NCI-H82 (cell line): Measurements from ENCODE around the gene SMARCAD1.
"Not testable (repeated sequence)": the region's sequence is repeated elsewhere in the genome, so short reads cannot be mapped to it uniquely, and the experiment has no call there.

Experiments
- DNase-seq: peaks from one replicate; lab custom pipeline; 2025; lab: John Stamatoyannopoulos, UW

The SMARCAD1 gene

DNA sequence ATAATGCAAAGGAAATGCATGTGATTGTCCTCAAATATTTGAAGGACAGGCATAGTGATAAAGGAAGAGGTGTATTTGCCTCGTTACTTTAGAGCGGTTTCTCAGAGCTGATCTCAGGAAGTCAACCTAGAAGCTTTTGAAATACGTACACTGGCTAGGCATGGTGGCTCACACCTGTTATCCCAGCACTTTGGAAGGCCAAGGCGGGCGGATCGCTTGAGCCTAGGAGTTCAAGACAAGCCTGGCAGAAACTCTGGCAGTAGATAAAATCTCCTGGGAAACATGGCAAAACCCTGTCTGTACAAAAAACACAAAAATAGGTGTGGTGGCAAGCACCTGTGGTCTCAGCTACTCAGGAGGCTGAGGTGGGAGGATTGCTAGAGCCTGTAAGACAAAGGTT lies 24.9 kb downstream of the SMARCAD1 start:
- no peak for DNase-seq

DNA sequence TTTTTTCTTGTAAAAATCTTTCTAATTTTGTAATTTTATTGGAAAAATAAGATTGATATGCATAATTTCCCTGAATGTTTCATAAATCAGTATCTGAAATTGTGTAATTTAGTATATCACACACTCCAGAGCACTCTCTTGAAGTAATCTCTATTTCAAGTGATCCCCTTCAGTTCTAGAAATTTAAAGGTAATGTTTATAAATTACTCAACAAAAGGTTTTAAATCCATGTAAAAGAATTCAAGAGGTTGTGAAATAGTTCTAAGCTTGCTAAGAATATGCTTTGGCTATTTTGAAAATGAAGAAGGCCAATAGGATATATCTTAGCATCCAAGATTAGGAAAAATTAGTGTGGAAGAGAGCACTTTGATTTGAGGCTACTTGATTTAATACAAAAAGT lies 28.2 kb downstream of the SMARCAD1 start:
- DNase-seq: no peak

DNA sequence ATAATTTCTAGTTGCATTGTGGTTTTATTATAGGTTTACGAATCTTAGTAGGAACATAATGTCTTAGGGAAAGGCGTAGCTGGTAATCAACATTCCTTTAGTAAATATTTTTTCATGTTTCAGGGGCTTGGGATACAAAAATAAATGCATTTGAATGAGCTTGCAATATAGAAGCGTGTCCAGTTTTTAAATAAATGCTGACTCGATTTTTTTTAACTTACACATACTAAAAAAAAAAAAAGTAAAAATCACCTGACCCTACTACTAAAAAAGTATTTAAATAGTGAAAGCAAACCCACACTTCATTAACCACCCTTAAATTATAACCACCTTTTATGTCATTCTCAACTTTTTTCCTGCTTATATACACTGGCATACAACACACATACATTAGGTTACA lies 29.6 kb downstream of the SMARCAD1 start:
- DNase-seq: no peak

DNA sequence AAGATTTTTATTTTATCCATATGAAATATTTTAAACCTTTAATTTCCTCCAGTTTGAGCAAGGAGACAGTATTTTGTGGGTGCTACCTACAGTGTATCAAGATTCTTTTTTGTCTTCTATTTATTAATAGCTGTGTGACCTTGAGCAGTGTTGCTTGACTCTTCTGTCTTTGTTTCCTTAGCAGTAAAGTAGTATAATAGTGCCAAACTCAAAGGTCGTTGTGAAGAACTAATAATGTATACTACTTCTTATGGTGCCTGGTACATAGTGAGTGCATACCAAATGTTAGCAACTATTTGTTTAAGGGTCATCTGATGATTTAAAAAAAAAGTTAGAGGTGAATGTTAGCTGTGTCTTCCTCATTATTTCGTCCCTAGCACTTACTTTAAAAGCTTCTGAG lies 30.5 kb downstream of the SMARCAD1 start:
- DNase-seq: no peak

DNA sequence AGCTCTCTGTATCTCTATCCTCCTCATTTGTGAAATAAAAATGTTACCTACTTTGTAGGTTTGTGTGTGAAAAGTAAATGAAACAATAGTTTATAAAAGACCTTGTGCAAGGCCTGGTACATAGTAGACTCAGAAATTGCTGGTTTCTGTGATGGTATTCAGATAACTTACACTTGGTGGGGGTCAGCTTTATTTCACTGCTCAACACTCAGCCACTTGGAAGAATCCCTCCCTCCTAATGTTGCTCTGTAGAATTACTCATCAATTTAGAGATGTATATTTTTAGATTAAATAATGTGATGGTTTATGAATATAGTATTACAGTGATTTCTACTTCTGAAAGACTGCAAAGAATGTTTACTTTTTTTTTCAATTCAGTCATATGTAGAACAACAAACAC lies 32.7 kb downstream of the SMARCAD1 start:
- no peak for DNase-seq

DNA sequence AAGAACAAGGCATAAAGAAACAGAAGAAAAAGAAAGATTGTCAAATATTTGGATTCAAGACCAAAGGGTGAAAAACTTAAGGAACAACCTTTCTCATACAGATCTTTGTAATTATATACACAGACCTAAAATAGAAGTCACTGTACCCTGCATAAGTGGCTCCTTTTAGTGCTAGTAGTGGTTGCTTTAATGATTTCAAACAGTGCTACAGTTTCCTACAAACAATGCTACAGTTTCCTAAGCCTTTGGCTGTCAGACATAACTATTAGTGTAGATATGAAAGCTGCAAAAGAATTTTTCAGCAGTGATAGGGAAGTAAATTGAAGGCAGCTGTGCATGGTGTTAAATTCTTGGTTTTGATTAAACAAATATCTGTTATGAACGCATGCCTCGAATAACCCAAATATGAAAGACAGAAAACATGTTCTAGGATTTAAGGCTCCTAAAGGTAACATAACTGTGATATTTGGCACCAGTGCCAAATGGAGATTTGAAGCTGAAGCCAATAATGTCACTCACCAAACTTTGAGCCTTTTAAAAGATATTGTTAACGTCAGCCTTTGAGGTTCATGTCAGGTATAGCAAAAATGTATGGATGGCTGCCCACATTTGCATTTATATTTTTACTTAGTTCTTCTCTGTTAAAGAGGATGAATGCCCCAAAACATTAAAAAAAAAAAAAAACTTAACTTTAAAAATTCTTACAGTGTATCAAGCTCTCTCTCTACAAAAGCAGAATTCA lies 36.6 kb downstream of the SMARCAD1 start:
- DNase-seq: no peak

DNA sequence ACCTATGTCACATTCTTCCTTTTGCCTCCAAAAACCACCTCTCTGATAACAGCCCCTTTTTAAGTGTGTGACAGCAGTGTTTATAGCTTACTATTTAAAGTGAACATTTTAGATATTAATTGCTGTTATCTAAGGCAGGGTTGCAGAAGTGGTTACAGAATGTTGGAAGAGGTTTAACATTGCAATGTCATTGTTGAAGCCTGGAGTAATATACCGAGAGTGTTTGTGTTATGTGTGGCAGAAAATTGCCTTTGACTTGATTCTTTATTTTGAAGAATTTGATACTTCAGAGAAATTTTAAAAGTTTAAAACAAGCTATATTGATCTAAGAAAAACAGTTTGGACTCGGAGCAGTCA lies 37.1 kb downstream of the SMARCAD1 start:
- no peak for DNase-seq

DNA sequence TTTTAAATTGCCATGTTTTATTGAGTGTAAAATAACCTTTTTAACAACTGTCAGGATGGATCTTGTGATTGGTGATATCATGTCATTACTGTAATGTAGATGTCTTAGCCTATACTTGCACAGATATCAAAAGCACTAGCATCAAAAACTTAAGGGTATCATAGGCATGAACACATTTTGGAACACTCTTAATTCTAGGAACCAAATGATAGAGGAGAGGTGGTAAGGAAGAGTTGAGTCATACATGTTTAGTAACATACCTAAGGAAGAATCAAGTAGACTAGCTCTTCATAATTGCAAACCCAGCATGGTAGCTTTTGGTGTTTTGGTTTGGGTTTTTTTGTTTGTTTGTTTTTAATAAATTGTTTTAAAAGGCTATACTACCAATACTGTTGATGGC lies 43.4 kb downstream of the SMARCAD1 start:
- DNase-seq: no peak

DNA sequence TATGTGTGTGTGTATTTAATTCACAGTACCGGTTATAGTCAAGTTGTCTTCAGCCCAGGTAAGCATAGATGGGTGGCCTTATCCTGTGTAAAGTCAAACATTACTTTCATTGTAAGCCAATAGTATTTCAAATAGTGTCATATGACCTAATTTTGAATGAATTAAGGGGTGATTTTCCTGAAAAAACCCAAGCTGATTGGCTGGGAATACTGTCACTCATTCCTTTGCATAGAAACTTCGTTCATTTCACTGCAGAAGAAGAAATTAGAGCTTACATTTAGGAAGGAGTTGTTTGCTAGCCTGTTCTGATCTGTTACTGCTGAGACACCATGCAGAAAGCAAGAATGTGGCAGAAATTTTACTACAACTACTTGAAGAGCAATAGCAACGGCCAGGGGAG lies 45.4 kb downstream of the SMARCAD1 start:
- peak; percentile 2 for DNase-seq

DNA sequence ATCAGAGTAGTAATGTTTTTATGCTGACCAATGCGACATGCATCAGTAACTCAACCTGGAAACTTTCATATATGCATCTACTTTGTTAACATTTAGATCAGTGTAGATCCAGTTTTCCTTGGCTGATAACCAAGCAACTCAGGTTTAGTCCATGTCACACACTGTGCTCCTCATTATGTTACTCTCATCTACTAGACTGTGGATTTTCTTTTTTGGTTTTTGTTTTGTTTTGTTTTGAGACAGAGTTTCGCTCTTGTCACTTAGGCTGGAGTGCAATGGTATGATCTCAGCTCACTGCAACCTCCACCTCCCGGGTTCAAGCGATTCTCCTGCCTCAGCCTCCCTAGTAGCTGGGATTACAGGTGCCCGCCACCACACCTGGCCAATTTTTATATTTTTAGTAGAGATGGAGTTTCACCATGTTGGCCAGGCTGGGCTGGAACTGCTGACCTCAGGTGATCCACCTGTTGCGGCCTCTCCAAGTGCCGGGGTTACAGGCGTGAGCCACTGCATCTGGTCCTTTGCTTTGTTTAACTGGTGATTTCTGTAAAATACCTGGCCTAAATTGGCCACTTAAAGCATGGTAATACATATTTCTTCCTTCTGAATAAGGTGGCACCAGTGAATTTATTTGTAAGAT lies 48.6 kb downstream of the SMARCAD1 start:
- DNase-seq: no peak

DNA sequence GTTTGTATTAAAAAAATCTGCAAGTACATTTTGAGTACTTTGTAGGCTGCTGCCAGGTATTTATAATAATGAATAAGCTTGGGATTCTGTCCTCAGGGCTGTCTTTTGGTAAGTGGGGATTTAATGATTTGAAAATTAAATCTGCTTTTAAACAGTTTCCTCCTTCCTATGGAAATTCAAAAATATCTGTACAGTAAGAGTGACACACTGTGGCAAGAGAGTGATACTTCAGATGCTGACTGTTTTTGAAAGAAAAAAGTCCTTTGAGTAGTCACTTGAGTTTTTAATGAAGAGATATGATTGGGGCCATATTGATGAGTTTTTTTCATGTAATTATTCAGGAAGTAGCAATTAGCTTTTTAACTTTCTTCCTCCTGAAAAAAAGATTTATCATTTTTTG lies 49.2 kb downstream of the SMARCAD1 start:
- no peak for DNase-seq

DNA sequence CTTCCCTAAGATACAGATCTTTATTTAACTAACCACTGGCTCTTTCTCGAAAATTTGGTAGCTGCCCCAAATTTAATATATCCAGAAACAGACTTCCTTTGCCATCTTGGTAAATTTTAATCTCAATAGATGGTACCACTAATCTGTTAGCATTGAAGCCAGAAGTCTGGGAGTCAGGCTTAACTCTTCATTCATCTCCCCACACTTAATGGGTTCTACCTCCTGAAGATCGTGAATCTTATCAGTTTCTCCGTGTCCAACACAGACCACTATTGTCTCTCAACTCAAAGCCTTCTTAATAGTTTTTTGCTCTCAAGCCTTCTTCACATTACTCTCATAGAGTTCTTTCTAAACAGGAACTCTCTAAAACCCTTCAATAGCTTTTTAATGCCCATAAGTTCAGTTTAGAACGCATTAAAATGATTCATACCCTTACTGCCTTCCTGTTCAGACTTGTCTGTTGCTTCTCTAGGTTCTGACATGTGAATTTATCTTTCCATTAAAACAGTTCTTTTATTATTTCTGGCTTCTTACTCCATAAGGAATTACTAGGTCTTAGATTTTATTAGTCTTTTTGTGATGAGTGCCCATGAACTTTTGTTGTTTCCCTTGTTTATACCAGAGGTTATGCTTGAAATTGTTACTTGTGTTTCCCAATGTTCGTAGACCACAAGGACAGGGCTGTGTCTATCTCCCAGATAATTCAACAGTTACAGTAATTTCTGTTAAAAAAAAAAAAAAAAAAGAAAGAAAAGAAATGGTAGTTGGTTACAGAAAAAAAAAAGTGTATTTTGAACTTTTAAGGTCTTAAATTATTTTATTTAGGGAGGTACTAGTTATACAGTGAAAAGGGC lies 54.7 kb downstream of the SMARCAD1 start:
- DNase-seq: no peak

DNA sequence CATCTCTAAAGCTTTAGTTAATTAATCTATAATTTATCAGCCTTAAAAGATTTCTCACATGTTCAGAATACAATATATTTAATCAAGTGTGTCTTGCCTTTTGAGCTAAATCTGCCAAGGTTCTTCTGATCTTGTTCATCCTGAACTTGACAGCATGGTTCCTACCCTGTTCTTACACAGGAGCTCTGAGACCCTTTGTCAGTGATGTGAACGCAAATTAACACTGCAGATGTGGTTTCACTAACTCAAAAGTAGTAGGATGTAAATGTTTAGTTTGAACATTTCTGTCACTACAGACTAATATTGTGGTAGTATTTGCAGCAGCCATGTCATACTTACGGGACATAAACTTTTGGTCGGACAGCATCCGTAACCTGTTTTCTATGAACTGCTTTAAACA lies 59.4 kb downstream of the SMARCAD1 start:
- DNase-seq: no peak

DNA sequence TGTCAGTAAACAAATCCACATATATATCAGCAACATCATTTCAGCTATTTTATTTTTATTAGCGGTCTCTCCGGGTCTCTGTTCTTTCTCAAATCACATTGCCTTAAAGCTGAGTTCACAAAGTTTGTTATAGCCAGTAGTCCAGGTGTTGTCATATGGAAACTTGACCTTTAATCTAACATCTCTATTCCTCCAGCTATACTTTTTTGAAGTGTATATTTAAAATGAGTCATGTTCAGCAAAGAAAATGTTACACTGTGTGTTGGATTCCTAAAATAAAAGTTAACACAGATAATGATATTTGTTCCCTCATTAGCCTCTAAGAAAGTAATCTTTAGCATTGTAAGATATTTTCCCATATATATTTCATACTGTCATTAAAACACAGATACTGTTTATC lies 63.6 kb downstream of the SMARCAD1 start:
- DNase-seq: no peak

DNA sequence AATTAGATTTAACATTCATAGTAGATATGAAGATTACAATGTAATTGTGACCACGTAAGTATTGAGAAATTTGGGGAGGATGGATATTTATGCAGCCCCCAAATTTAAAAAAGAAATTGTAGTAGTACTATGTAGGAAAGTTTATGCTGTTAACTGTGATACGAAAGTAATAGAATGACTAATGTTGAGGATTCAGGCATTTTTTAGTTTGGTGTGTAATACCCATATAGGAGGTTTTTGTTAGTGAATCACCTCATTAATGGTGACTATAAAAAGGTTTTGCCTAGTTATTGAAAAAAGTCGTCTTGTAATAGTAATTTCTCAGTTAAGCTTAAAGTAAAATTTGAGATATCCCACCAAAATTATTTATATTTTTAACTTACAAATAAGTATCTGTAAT lies 67.2 kb downstream of the SMARCAD1 start:
- DNase-seq: no peak

DNA sequence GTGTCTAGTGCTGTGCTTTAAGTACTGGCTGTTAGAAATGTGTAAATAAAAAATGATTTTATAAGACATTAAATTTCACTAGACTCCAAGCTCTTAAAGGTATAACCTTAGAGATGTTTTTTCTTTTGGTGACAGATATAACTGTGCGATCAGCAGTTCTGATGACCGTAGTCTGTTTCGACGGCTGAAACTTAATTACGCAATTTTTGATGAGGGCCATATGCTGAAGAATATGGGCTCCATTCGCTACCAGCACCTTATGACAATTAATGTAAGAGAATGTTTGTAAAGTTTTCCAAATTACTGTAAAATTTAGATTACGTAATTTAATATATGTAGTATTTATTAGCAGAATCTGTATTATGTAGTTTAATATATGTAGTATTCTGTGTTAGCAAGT lies 68.5 kb downstream of the SMARCAD1 start:
- no peak for DNase-seq

DNA sequence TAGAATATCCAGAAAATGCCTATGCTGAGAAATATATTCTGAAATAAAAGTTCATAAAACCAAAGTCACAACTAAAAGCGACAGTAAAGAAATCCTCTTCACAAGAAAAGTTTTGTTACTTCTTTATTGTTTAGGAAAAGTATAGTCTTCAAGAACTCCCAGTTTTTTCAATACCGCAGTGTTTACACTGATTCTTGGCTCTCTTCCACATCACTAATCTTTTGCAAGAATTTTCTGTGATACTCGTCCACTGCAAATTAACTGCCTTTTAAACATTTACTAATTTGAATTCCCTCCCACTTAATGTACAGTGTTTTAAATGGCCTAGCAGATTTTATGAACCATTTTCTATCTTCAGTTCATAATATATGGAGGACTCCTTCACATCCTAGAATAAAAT lies 69.9 kb downstream of the SMARCAD1 start:
- no peak for DNase-seq

DNA sequence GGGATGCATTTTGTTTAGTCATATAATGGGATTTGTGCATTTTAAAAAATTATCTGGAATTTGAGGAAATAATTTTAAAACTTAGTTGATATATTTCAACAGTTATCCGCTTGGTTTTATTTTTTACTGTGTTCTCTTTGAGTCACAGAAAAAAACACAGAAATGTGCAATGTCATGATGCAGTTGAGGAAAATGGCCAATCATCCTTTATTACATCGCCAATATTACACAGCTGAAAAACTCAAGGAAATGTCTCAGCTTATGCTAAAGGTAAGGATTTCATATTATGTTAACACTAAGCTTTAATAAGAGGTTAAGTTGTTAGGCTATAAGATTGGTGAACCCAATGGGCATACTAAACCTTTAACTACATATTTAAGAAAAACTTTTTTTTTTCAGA lies 71.1 kb downstream of the SMARCAD1 start:
- no peak for DNase-seq

DNA sequence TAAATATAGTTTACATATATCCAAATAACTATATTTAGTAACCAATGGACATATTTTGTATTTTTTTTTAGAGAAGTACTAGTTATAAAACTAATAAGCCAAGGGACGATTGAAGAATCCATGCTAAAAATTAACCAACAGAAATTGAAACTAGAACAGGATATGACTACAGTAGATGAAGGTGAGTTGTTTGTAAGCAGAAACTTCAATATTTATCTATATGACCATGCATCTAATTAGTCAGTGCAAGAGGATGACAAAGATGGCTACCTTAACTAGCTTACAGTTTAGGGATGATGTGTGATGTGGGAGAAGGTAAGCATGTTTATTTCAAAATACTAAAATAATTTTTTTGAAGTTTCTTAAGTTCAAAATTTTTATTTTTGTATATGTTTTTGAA lies 77.2 kb downstream of the SMARCAD1 start:
- DNase-seq: no peak

DNA sequence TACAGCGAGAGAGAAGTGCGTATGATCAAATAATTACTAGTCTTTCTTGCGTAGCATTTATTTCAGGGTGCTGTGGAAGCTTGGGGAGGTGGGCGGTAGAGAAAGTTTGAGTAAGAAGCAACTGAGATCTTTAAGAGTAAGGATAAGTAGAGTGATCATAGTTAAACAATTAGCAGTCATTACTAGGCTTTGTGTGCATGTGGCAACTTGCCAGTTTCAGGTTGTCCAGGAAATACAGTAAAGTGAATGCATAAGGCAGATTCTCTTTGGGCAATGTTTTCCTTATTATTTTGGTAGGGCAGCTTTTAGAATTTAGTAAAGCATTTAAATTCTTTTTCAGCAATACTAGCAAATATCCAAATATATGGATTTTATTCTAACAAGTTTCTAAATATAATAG lies 78.0 kb downstream of the SMARCAD1 start:
- no peak for DNase-seq

DNA sequence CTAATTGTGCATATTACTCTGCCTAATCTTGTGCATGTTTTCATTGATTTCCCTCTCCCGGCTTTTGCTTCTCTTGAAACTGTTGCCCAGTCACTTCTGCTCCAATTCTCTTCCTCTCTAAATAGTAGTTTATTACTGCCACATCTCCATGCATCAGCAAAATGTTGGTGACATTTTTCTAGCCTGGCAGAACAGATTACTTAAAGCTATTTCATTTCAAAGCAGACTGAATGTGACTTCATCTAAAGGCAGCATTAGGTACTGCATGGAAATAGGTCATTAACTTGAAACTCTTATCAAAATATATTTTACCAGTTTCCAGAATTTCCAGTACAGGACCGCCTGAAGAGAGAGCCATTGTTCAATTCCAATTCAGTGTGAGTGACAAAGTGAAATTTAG lies 82.6 kb downstream of the SMARCAD1 start:
- no peak for DNase-seq

DNA sequence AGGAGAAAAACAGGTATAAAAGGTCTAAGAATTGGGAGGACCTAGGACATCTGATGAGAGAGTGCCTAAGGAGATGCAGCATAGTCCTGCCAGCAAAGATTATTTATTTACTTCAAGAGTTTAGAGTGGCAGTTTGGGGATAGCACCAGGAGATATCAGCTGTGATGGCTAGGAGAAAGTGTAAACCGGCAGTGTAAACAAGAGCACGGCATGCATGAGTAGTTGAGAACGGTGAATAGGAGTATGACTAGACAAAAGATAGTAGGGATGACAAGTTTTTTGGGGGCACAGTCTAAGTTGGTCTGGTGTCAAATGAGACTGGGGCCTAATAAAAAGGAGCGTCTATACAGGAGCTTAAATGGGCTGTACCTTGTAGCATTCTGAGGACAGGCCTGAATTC lies 86.3 kb downstream of the SMARCAD1 start:
- DNase-seq: not testable (repeated sequence)

DNA sequence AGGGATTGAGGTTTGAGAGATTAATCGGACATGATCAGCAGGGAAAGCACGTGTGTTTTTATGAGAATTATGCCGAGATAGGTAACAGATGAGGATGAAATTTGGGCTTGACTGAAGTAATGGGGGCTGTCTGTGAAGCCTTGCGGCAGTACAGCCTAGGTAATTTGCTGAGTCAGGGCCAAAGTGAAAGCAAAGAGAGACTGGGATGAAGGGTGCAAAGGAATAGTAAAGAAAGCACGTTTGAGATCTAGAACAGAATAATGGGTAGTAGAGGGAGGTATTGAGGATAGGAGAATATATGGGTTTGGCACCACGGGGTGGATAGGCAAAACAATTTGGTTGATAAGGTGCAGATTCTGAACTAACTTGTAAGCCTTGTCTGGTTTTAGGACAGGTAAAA lies 87.8 kb downstream of the SMARCAD1 start:
- not testable (repeated sequence) for DNase-seq
